ENCODE results near the gene IRS1. TPM values are rescaled to one million over a fixed set of nuclear protein-coding genes. Genes with fewer than 3 reads are reported as not detected.

IRS1 gene
- polyA plus RNA-seq, 2 donors, result 1.6 to 3.7 TPM

DNA sequence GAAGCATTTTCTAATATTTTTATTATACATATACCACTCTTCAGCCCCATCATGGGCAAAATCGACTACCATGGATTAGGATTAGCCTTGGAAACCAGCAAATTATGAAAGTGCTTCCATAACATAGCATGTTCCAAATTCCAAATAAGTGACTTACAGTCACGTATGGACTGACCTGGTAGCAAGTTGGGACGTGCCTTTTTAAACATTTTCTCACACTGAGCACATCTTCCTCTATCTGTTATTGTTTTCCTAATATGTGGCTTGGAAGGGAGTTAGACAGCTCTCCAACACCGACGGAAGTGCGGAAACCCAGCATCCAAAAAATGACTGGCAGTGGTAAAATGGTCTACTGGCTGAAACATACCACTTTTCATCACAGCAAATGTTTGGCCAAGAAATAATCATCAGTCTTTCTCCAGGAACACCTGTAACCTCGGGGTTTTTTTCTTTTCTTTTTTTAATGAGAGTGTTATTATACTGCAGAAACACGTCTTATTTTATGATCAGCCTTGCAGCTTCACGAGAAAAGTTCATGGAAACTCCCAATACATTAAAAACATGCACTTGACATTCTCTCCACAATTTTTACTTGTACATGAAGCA lies 107.0 kb downstream of the IRS1 start:
- Histone ChIP-seq H3K36me3 (ENCODE audit: control insufficient read depth in 2 of 2, insufficient read depth in 2 of 2, low read length in 1 of 2) (no peaks in the 10 kb centered on the region), H3K9me3 (ENCODE audit: control insufficient read depth in 2 of 2, insufficient read depth in 1 of 2, low read depth in 1 of 2, low read length in 1 of 2) (no peaks in the 10 kb centered on the region), H3K4me3 (ENCODE audit: low read depth in 1 of 2, low read length in 2 of 2) (no peak overlapping the region), H3K27me3 (ENCODE audit: control insufficient read depth in 1 of 2, insufficient read depth in 2 of 2, low read length in 2 of 2) (no peaks in the 10 kb centered on the region), H3K4me1 (ENCODE audit: control insufficient read depth in 2 of 2, insufficient read depth in 2 of 2, low read length in 1 of 2) (no peaks in the 10 kb centered on the region), H3K27ac (ENCODE audit: low read depth in 2 of 2, low read length in 1 of 2) (no peak overlapping the region)
- WGBS, 2 donors, result 63 to 82% methylated on average over 9 of the region's 9 CpGs

DNA sequence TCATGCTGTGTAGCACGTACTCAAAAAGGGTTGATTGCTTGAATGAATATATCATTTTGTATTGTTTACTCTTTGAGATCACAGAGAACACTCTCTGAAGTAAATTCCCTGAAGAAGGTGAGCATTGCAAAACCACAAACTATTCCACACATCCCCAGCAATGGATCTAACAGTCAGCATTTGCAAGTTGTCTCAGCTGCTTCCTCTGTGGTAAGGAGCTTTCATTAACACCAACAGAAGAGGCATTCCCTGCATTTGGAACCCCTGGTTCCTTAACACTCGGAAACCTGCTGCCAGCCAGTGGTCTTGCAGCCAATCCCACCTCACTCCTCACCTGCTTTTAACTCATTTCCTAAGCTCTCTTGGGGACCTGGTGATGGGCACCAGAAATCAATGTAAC lies 108.4 kb downstream of the IRS1 start:
- no peak overlapping the region for H3K27ac ChIP-seq (ENCODE audit: low read depth in 2 of 2, low read length in 1 of 2)
- no peak overlapping the region for H3K4me3 ChIP-seq (ENCODE audit: low read depth in 1 of 2, low read length in 2 of 2)
- H3K36me3 ChIP-seq (ENCODE audit: control insufficient read depth in 2 of 2, insufficient read depth in 2 of 2, low read length in 1 of 2), result no peaks in the 10 kb centered on the region
- no peaks in the 10 kb centered on the region for H3K9me3 ChIP-seq (ENCODE audit: control insufficient read depth in 2 of 2, insufficient read depth in 1 of 2, low read depth in 1 of 2, low read length in 1 of 2)
- H3K27me3 ChIP-seq (ENCODE audit: control insufficient read depth in 1 of 2, insufficient read depth in 2 of 2, low read length in 2 of 2), result no peaks in the 10 kb centered on the region
- WGBS, 2 donors, result 66 to 72% methylated on average over 2 of the region's 2 CpGs
- no peaks in the 10 kb centered on the region for H3K4me1 ChIP-seq (ENCODE audit: control insufficient read depth in 2 of 2, insufficient read depth in 2 of 2, low read length in 1 of 2)

GRCh38 chr2:226690461-226691024 lies 109.1 kb downstream of the IRS1 start:
- H3K27ac ChIP-seq (ENCODE audit: low read depth in 2 of 2, low read length in 1 of 2), result no peak overlapping the region
- 45 to 61% methylated on average over 4 of the region's 4 CpGs for whole genome bisulfite sequencing, 2 donors

GRCh38 chr2:226687641-226688253 lies 111.9 kb downstream of the IRS1 start:
- Histone ChIP-seq H3K4me3 (ENCODE audit: low read depth in 1 of 2, low read length in 2 of 2) (no peak overlapping the region), H3K27me3 (ENCODE audit: control insufficient read depth in 1 of 2, insufficient read depth in 2 of 2, low read length in 2 of 2) (no peaks in the 10 kb centered on the region), H3K27ac (ENCODE audit: low read depth in 2 of 2, low read length in 1 of 2) (no peak overlapping the region), H3K4me1 (ENCODE audit: control insufficient read depth in 2 of 2, insufficient read depth in 2 of 2, low read length in 1 of 2) (no peaks in the 10 kb centered on the region), H3K36me3 (ENCODE audit: control insufficient read depth in 2 of 2, insufficient read depth in 2 of 2, low read length in 1 of 2) (no peaks in the 10 kb centered on the region), H3K9me3 (ENCODE audit: control insufficient read depth in 2 of 2, insufficient read depth in 1 of 2, low read depth in 1 of 2, low read length in 1 of 2) (no peaks in the 10 kb centered on the region)
- WGBS, 2 donors, result 73 to 83% methylated on average over 2 of the region's 2 CpGs

More at GRCh38 chr2:226690461-226691024, 109.1 kb downstream of the IRS1 start:
- no peaks in the 10 kb centered on the region for H3K36me3 ChIP-seq (ENCODE audit: control insufficient read depth in 2 of 2, insufficient read depth in 2 of 2, low read length in 1 of 2)
- no peaks in the 10 kb centered on the region for H3K9me3 ChIP-seq (ENCODE audit: control insufficient read depth in 2 of 2, insufficient read depth in 1 of 2, low read depth in 1 of 2, low read length in 1 of 2)
- H3K4me1 ChIP-seq (ENCODE audit: control insufficient read depth in 2 of 2, insufficient read depth in 2 of 2, low read length in 1 of 2), result no peaks in the 10 kb centered on the region
- H3K4me3 ChIP-seq (ENCODE audit: low read depth in 1 of 2, low read length in 2 of 2), result no peak overlapping the region
- H3K27me3 ChIP-seq (ENCODE audit: control insufficient read depth in 1 of 2, insufficient read depth in 2 of 2, low read length in 2 of 2), result no peaks in the 10 kb centered on the region

- H3K36me3 ChIP-seq (ENCODE audit: control insufficient read depth in 2 of 2, insufficient read depth in 2 of 2, low read length in 1 of 2), result no peaks in the 10 kb centered on the region
- 82 to 84% methylated on average over 4 of the region's 4 CpGs for WGBS, 2 donors
- H3K9me3 ChIP-seq (ENCODE audit: control insufficient read depth in 2 of 2, insufficient read depth in 1 of 2, low read depth in 1 of 2, low read length in 1 of 2), result no peaks in the 10 kb centered on the region
- no peaks in the 10 kb centered on the region for H3K4me1 ChIP-seq (ENCODE audit: control insufficient read depth in 2 of 2, insufficient read depth in 2 of 2, low read length in 1 of 2)
- H3K27me3 ChIP-seq (ENCODE audit: control insufficient read depth in 1 of 2, insufficient read depth in 2 of 2, low read length in 2 of 2), result no peaks in the 10 kb centered on the region
- no peak overlapping the region for H3K4me3 ChIP-seq (ENCODE audit: low read depth in 1 of 2, low read length in 2 of 2)
- H3K27ac ChIP-seq (ENCODE audit: low read depth in 2 of 2, low read length in 1 of 2), result no peak overlapping the region
Observed at GRCh38 chr2:226684563-226684959, 115.1 kb downstream of the IRS1 start.

DNA sequence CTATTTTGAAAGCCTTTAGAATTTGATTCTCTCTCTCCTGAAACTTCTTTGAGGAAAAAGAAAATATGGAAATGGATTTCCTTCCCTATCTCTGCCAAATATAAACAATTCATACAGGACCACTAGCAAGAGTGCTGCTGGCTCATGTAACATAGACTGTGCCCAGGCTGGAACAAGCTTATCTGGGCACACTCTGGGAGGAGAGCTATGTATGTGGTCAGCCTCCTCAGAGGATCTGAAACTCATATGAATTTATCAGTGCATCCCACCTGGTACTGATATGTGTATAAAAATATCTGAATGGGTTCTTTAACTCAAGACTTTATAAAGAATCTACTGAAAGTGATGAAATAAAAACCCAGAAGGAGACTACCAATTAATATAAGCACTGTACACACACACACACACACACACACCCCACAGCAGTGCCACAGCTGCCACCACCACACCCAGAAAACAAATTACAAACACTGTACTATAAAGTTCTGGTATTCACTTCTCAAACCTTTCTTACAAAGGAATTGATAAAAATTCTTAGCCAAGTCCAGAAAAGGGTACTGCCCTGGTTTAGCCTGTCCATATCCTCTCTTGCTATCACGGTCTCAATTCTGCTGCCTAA lies 115.6 kb downstream of the IRS1 start:
- no peaks in the 10 kb centered on the region for H3K36me3 ChIP-seq (ENCODE audit: control insufficient read depth in 2 of 2, insufficient read depth in 2 of 2, low read length in 1 of 2)
- H3K27ac ChIP-seq (ENCODE audit: low read depth in 2 of 2, low read length in 1 of 2), result no peak overlapping the region
- H3K9me3 ChIP-seq (ENCODE audit: control insufficient read depth in 2 of 2, insufficient read depth in 1 of 2, low read depth in 1 of 2, low read length in 1 of 2), result no peaks in the 10 kb centered on the region
- H3K27me3 ChIP-seq (ENCODE audit: control insufficient read depth in 1 of 2, insufficient read depth in 2 of 2, low read length in 2 of 2), result no peaks in the 10 kb centered on the region
- H3K4me1 ChIP-seq (ENCODE audit: control insufficient read depth in 2 of 2, insufficient read depth in 2 of 2, low read length in 1 of 2), result no peaks in the 10 kb centered on the region
- H3K4me3 ChIP-seq (ENCODE audit: low read depth in 1 of 2, low read length in 2 of 2), result no peak overlapping the region
- WGBS, 2 donors, result 93 to 95% methylated on average over 1 of the region's 1 CpG

DNA sequence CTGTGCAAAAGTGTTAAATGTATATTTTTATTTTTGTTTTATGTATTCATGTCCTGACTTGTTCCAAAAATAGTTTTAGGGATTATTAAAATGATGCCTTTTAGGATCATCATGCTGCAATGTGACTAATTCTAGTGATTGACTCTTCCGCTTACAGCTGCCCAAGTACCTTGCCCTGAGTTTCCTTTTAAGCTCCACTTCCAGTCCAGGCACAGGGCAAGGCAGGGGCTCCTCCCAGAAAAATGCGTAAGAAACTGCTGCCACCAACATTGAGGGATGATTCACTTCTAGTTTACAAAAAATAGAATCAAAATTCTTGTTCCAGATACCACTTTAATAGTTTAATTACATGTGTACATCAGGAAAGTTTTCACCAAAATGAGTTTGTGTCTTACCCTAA lies 116.4 kb downstream of the IRS1 start:
- H3K36me3 ChIP-seq (ENCODE audit: control insufficient read depth in 2 of 2, insufficient read depth in 2 of 2, low read length in 1 of 2), result no peaks in the 10 kb centered on the region
- H3K27me3 ChIP-seq (ENCODE audit: control insufficient read depth in 1 of 2, insufficient read depth in 2 of 2, low read length in 2 of 2), result no peaks in the 10 kb centered on the region
- no peaks in the 10 kb centered on the region for H3K9me3 ChIP-seq (ENCODE audit: control insufficient read depth in 2 of 2, insufficient read depth in 1 of 2, low read depth in 1 of 2, low read length in 1 of 2)
- 57 to 66% methylated on average over 2 of the region's 2 CpGs for WGBS, 2 donors
- H3K27ac ChIP-seq (ENCODE audit: low read depth in 2 of 2, low read length in 1 of 2), result peak overlapping the region in 1 of 2 donors; percentile 53
- no peaks in the 10 kb centered on the region for H3K4me1 ChIP-seq (ENCODE audit: control insufficient read depth in 2 of 2, insufficient read depth in 2 of 2, low read length in 1 of 2)
- no peak overlapping the region for H3K4me3 ChIP-seq (ENCODE audit: low read depth in 1 of 2, low read length in 2 of 2)

Other genes with a start within 250 kb of the IRS1 start
- 1 to 10 TPM; 3.9 to 5.2 TPM for gene RHBDD1, start 36.2 kb upstream of the IRS1 start, polyA plus RNA-seq